Esophagus mucosa (tissue), 1 donor: ENCODE results near the gene IGF1. TPM values are rescaled to one million over a fixed set of nuclear protein-coding genes. Genes with fewer than 3 reads are reported as not detected.
"Not testable (repeated sequence)": the region's sequence is repeated elsewhere in the genome, so short reads cannot be mapped to it uniquely, and the experiment has no call there.

Experiments used
- ATAC-seq: fragments of 200-7000 bp; cut with Tn5 transposase; one replicate; pipeline ENCODE4 v1.9.1; 2020
- total RNA-seq: library from RNA; stranded (reverse); gene quantifications from one replicate; pipeline ENCODE4 v1.2.4, GENCODE V29; 2023
- donor health status: DM: yes; HTN: yes; CAD: no.

IGF1 gene
- total RNA-seq, 1 donor from 2014 or later = 1.5 TPM

DNA sequence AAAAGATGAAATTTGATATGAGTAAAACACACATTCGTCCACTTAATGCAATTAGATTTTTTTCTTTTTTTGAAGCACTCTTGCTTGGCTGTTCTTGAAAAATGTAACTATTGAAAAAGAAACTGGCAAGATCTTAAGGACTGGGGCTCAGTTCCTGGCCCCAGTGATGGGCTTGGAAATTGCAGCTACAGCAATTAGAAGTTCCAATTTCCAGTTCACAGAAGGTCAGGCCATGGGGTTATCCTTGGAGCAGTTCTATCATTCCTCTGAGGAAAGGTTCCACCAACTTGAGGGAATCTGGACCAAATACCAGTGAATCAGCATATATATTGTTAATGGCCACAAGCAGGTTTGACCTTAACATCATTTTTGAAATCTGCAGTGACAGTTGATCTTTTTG, 18.9 kb downstream of the IGF1 start:
- no peak for ATAC-seq

DNA sequence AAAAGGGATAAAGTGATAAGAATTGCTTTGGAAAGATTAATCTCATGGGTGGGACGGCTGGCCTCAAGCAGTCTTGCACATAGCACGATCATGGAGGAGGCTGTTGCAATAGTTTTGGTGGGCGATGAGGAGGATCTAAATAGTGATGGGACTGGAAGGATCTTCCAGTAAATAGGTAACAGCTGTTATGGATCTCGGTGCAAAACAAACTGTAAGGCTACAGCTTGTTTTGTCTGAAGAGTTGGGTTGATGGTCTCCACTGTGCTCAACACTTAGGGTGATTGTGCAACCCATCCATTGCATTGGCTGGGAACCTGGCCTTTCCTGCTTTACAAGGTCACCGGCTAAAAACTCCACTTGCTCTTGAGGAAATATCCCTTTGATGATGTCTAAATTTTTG, 21.0 kb downstream of the IGF1 start:
- ATAC-seq = no peak

DNA sequence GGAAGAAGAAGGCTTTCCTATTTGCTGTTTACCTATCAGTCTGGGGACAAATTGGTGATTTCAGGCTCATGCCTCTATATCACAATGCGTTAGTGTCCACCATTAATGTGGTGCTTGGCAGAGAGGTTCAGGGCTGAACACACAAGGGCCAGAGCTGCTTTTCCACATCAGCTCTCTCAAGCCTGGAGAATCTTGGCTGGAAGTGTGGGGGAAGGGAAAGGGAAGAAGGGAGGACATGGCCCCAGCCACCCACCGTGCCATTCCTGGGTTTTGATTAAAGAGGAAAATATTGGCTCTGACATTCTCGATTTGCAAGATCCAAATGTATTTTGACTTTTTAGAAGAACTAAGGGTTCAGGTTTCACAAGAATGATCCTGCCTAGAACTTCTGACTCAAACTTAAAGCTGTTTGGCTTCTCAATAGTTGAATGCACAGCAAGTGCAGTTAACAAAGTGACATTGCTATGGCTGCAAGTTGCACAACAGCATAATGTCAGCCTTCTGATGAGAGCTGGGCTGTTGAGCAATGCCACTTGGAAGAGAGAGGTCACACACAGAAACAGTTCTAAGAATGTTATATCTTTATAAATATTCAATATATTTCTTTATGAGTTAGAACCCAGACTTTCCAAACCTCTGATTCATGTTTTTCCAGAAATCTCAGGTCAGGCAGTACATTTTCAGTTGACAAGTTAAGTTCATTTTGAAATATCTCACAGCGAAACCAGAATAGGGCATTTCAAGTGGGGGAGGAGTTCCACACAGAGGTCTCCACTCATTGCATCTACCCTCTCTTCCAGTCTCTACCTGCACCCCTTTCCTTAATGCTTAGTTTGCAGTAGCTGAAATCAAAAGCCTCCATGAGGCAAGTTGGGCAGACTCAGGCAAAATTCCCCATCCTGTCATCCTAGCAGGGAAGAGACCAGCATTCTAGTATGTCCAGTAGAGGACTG, 25.3 kb downstream of the IGF1 start:
- peak; percentile 63 for ATAC-seq

DNA sequence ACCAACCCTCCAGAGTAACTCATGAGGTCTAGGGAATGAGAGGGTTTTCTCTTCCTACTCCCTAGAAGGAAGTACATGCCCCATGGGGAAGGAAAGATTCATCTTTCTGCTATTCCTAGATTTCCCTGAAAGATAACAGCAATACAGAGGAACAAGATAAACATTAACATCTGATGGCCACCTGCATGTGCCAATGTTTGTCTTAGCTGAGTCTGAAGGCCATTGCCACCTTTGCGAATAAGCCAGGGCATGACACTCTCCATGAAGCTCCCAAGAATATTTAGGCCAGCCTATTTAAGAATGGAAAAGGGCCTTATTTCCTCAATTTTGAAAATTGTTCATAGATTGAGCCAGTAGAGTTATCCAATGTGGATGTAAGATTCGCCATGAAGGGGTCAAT, 26.0 kb downstream of the IGF1 start:
- no peak for ATAC-seq

DNA sequence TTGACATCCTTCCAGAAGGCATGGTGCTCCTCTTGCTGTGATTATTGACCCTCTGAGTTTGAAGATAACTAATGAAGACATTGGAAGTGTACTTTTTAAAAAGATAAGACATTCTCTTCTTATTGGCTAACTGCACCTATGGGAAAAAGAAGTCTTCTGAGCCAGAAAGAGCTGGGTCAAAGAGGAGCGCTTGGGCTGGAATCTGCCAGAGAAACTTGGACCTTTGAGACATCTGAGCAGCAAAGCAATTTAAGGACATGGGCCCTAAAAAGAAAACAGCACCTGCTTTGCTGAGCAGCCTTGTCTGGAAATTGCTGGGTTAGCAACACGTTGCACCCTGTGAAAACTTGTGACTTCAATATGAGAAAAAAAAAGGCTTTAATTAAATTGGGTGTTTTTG, 27.8 kb downstream of the IGF1 start:
- no peak for ATAC-seq

DNA sequence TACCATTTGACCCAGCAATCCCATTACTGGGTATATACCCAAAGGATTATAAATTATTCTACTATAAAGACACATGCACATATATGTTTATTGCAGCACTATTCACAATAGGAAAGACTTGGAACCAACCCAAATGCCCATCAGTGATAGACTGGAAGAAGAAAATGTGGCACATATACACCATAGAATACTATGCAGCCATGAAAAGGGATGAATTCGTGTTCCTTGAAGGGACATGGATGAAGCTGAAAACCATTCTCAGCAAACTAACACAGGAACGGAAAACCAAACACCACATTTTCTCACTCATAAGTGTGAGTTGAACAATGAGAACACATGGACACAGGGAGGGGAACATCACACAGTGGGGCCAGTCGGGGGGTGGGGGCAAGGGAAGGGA, 31.3 kb downstream of the IGF1 start:
- not testable (repeated sequence) for ATAC-seq

DNA sequence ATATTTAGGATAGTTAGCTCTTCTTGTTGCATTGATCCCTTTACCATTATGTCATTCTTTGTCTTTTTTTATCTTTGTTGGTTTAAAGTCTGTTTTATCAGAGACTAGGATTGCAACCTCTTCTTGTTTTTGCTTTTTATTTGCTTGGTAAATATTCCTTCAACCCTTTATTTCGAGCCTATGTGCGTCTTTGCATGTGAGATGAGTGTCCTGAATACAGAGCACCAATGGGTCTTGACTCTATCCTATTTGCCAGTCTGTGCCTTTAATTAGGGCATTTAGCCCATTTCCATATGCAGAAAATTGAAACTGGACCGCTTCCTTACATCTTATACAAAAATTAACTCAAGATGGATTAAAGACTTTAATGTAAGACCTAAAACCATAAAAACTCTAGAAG, 32.9 kb downstream of the IGF1 start:
- ATAC-seq = not testable (repeated sequence)

DNA sequence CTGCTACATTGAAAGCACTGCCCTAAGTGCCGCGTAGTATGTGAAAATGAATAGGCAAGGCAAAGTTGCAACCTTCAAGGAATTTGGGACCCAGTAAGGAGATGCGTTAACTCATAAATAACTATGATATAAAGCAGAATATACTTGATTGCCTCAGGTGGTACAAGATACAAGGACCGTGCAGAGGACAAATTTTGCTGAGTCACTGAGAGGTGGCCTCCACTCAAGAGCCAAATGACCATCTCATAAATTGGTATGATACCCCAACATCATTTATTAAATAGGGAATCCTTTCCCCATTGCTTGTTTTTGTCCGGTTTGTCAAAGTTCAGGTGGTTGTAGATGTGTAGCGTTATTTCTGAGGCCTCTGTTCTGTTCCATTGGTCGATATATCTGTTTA, 35.7 kb downstream of the IGF1 start:
- no peak for ATAC-seq

DNA sequence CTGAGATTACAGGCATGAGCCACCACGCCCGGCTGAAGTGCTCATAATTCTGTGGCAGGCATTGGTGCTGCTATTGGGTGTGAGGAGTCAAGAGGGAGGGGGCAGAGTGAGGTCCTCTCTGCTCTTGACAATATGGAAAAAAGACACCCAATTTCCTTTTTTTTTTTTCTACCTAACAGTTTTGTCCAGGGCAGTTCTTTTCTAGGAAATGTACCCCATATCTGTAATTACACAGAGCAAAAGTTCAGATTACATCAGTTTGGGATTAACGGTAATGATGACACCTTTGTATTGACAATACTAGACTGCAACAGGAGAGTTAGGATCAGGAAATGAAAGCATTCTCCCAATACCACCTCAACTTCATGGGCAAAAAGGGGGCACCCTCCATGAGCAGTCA, 36.3 kb downstream of the IGF1 start:
- no peak for ATAC-seq

DNA sequence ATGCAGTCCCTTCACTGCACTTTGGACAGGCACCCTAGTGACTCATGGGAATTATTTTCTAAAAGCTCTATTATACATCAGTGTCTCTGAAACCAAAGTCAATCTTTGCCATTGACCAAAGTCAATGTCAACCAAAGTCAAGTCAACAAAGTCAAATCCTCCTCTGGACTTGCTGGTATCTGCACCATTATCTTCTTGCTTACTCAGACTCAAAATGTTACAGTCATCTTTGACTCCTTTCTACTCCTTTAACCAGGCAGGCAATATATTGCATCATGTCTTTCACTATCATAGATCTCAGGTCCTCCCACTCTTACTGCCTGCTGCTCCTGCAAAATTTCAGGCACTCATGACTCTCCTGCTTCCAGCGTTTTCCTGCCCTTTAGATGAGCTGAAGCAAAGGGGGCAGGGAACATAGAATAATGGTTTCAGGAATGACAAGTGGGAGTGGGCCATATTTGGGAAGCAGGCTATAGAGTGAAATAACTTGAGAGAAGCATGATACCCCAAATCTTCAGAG, 39.2 kb downstream of the IGF1 start:
- no peak for ATAC-seq

DNA sequence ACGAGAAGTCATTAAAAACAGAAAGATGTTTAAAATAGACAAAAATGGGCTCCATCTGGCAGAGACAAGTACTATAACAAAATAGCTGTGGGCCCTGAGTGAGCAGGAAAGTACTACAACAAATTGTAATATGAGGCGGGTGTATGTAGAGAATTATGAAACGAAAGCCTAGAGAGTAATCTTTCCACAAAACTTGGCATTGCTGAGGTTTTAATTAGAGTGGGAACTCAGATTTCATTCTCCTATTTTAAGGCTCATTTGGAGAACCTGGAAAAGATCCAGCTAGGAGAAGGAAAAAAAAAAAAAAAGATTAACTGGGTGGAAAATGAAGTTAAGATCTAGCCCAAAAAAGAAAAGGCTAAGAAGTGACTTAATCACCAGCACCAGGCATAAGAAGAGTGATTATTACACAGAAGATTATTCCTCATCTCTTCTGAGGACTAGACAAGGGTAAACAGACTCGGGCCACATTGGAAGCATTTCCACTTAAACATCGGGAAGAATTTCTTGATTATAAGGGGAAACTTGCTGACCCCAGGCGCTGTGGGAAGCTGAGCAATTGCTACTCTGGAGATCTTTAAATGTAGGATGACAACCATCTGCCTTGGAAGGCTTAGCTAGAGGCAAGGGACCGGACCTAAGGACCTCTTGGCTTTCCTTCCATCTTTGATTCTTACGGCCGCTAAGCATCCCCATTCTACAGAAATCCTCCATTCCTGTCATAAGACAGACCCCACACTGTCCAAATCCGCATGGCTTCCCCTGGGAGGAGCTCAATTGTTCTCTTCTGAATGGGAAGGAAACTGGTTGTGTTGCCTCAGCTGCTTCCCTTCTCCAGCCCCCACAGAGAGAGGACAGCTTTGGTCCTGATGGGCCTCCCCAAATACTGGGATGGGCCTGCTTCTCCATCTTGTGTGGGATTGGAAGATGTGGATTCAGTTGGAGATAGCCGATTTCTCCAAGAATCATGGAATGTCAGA, 40.6 kb downstream of the IGF1 start:
- no peak for ATAC-seq

DNA sequence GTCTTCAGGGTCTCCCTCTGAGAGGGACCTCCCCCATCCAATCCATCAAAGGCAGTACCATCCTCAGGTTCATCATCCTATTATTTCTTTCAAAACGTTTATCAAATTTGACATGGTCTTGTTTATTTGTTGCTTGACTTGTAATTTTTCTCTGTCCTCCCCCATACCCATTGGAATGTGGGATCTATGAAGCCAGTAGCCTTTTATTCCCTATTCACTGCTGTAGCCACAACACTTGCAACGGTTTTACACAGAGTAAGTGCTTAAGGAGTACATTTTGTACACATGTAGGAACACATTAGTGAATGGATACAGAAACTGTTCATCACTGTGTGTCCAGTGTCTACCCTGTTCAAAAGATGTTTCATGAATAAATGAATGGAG, 41.5 kb downstream of the IGF1 start:
- ATAC-seq = no peak

DNA sequence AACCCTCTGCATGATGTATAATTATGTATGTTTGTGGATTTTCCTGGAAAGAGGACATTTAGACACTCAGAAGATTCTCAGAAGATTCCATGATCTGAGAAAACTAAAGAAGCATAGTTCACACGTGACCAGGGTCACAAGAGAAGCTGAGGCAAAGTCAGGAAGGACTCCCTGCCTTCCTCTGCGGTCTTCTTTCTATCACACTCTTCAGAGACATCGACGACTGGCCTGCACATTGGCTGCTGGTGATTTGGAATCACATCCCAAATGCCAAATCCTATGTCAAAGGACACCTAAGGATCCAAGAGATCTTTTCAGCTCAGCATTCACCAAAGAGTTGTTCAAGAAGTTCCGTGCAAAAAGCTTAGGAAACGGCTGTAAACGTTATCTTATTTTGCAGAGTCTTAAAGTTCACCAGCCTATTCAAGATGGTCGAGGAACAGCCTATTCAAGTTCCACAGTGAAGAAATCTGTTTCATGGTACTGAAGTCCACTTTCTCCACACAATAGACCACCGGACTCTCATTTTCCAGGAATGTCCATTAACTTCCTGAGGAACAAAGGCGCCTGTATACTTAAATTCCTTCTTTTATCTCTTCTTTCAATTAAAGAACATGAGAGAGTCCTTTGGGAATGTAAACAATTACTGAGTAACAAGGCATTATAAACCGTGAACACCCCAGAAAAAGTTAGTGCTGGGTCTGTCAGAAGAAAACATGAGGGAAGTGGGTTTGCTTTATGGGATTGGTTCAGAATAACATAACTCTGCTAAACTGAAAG, 42.1 kb downstream of the IGF1 start:
- ATAC-seq = no peak

DNA sequence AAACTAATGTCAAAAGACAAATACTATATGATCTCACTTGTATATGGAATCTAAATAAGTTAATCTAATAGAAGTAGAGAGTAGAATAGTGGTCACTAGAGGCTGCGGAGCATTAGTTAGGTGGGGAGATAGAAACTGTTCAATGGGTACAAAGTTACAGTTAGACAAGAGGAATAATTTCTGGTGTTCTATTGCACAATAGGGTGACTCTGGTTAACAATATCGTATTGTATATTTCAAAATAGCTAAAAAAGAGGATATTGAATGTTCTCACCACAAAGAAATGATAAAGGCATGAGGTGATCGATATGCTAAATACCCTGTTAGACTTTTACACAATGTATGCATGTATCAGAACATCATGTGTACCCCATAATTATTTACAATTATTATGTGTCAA, 42.9 kb downstream of the IGF1 start:
- ATAC-seq = no peak

DNA sequence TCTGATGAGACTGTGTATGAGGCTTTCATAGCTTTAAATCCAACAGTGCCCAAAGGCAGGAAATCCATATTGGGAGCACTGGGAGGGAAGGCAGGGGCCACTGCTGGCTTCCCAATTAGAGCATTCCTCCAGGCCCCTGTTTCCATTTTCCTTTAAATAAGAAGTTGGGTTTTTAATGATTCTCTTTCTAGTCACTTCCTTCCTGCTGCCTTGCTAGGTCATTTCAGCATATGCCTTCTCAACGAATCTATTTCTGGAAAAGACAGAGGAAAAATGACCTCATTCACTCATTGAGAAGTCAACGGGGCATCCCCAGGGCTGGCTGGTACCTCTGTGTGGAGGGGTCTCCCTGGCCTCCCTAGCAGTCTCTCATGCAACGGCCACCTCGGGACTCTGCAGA, 43.5 kb downstream of the IGF1 start:
- no peak for ATAC-seq

DNA sequence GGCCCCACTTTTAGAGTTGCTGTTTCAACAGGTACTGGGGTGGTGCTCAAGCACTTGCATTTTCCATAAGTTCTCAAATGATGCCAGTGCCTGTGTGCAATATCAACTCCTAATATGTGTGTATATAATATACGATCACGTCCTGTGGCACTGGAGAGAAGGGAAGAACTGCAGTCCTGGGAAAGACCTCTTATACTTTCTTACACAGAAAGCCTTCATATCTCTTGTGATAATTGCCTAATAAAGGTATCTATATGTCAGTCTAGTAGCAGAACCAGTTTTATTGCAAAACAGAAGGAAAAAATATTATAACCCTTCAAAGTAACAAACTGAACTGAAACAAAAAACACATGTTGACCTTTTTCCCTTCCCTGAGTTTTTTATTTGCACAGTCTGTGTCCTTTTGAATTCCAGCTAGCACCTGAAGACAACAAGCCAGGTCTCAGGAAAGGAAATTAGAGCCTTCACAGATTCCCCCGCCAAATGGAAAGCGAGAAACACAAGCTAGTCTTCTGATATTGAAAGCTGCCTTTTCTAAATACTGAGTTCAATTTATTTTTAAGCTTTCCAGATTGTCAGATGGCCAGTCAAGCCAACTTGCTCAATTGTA, 44.4 kb downstream of the IGF1 start:
- no peak for ATAC-seq

DNA sequence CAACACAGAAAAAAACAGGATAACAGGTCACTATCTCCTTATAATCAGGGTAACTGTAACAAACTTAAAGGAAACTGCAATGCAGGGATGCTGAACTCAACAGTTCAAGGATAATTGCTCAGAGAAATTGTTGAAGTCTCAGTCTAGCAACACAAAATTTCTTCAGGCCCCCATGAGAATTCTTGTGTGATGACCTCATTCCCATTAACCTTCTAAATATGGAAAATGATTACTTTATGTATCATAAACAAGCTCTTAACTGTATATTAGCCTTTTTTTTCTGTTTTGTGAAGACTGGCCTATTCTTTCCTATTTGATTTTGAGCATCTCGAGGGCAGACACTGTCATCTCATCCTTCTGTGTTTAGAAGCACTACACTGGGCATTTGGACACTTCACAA, 47.1 kb downstream of the IGF1 start:
- ATAC-seq = no peak

DNA sequence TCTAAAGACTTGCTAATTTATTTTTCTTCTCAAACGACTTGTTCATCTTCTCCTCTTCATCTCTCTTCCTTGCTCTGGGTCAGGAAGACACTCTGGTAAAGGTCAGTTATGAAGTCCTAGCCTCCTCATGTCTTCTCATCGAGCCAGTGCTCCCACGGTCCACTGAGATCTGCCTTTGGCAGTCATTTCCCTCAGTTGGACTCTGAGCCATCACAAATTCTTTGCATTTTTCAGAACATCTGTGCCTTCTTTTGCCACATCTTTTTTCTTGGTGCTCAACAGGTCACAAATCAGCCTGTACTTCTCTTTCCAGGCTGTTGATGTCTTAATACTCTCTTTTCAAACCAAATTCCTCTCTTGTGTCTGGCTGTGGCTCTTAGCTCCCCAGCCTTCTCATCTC, 49.7 kb downstream of the IGF1 start:
- no peak for ATAC-seq

DNA sequence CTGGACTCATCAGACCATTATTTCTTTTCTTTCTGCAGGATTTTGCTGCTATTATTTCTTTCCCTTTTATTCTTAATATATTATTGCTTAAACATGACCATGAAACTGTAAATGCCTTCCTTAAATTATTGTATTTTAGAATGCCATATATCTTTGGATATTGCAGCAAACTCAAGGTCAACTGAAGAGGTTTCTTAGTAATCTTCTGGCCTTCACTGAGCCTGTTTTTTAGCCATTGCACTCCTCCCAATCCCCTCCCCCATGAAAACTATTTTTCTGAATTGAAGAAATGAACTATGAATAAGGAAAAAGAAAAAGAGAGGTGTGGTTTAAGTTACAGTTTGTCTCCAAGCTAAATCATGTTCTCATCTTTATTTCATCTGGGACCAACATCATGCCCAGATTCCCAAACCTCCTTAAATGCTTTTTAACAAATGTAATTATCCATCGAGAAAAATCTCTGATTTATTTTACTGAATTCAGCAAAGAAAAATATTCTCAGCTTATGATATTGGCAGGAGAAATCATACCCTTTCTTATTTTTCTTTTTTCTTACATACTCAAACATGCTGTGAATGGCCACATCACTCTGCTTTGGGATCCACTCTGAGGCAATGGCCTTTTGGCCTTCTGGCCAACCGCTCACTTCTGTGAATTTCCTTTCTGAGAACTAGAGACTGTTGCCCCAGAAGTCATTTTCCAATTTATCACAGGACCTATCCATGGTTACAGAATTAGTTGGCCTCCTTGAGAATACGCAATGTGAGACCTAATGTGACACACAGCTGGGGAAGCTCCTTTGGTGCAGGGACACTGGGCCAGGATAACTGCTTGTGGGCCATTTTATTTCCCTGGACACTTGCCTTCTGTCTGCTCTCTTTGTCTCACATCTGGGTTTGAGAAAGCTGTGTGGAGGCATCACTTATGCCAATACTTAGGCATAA, 50.9 kb downstream of the IGF1 start:
- no peak for ATAC-seq

DNA sequence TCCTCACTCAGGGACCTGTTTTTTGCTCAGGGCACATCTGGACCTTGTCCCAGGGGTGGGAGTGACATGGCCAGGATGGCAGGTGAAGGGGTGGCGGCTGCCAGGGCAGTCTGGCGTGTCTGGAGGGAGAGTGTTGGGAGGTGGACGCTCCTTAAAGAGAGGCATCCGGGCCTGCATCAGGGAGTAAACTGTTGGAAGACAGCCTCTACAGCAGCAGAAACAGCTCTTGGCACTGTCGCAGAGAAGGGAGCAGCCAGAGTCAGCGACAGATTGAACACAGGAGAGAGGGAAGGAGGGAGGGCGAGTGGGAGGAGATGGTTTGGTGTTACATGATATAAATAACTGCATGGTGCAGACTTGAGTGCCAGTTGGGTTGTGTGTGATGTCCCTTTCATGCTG, 52.8 kb downstream of the IGF1 start:
- ATAC-seq = no peak
